Transverse colon (tissue), 4 donors: Measurements from ENCODE around the gene GPBP1. TPM values are rescaled to one million over a fixed set of nuclear protein-coding genes. Genes with fewer than 3 reads are reported as not detected.
"Not testable (repeated sequence)": the region's sequence is repeated elsewhere in the genome, so short reads cannot be mapped to it uniquely, and the experiment has no call there.

ENCODE experiments used
- DNase-seq: peaks from one replicate; pipeline ENCODE4 v3.0.0-alpha.2; 2019
- H3K27ac ChIP-seq, 4 donors: fragments of 200-600 bp; sonication (generic); 2 replicates each; pipeline ENCODE4 v1.5.1; 2016 to 2018; ENCODE audit warnings: inconsistent platforms in 4 of 4
- H3K27me3 ChIP-seq: fragments of 200-600 bp; sonication (generic); 2 replicates; pipeline ENCODE4 v1.5.1; 2017; ENCODE audit warnings: inconsistent platforms
- H3K36me3 ChIP-seq, 4 donors: fragments of 200-600 bp; sonication (generic); 2 replicates each; pipeline ENCODE4 v1.5.1; 2017 to 2019; ENCODE audit warnings: inconsistent platforms in 4 of 4
- H3K4me1 ChIP-seq, 4 donors: fragments of 200-600 bp; sonication (generic); 2 replicates each; pipeline ENCODE4 v1.5.1; 2017 to 2020; ENCODE audit warnings: inconsistent platforms in 4 of 4
- H3K4me3 ChIP-seq, 4 donors: fragments of 200-600 bp; sonication (generic); 1 replicate in 1 of 4; 2 replicates in 3 of 4; pipeline versions ENCODE4 v1.5.1 to v1.6.1; 2017 to 2019; ENCODE audit warnings: inconsistent platforms in 4 of 4
- H3K9me3 ChIP-seq, 2 donors: fragments of 200-600 bp; sonication (generic); 2 replicates each; pipeline ENCODE4 v1.5.1; 2017 to 2019; ENCODE audit warnings: inconsistent platforms in 2 of 2
- EP300 ChIP-seq: sonication (generic); formaldehyde crosslinking; IDR thresholded peaks from one replicate; pipeline ENCODE4 v1.6.1; 2017; ENCODE audit warnings: antibody characterized with exemption, low read depth
- POLR2A ChIP-seq: fragments of 450-650 bp; IDR thresholded peaks from one replicate; pipeline ENCODE4 v1.6.1; 2016; ENCODE audit warnings: antibody characterized with exemption, mild to moderate bottlenecking, moderate library complexity
- POLR2AphosphoS5 ChIP-seq, 3 donors: sonication (generic); formaldehyde crosslinking; IDR thresholded peaks; one replicate each; pipeline ENCODE4 v1.6.1; 2016; ENCODE audit warnings: antibody characterized with exemption in 3 of 3
- WGBS, 2 donors: methylation state at CpG; one replicate each; pipeline ENCODE4 v1.1.5; 2018; ENCODE audit warnings: low coverage in 1 of 2; 5-methylcytosine and 5-hydroxymethylcytosine counted together
- in situ Hi-C, 4 donors: fragments of 200-750 bp; cut with MboI; loops; one replicate each; pipeline versions ENCODE4 v1.15.0 to v1.15.1; 2017; ENCODE audit warnings: low sequenced_read_pairs in 3 of 4, low pct_ligation_motif_present in 1 of 4, low pct_unique_long_range_greater_than_20kb in 1 of 4
- intact Hi-C: fragments of 100-400 bp; cut with DNase I; formaldehyde crosslinking; loops from one replicate; pipeline ENCODE4 v1.15.1; 2023; ENCODE audit warnings: low total_unique reads
- total RNA-seq, 4 donors: library from RNA; depleted of rRNA; stranded (reverse); fragments of >200 nt; gene quantifications; one replicate each; pipeline ENCODE4 v1.1.0, GENCODE V29; 2016
- TF ChIP-seq, protein P1 (sequence below), 5 experiments: fragments of 200-600 bp in 3 of 5; fragments of 450-650 bp in 2 of 5; sonication (generic) in 3 of 5; IDR thresholded peaks; 1 replicate in 2 of 5; 2 replicates in 3 of 5; pipeline ENCODE4 v1.5.1; 2016 to 2017; ENCODE audit warnings: antibody characterized with exemption in 5 of 5, inconsistent platforms in 3 of 5, mild to moderate bottlenecking in 2 of 5, moderate library complexity in 1 of 5

Gene GPBP1
- total RNA-seq, 4 donors from 2014 or later = 36.7 to 95.1 (median 75.6) TPM

DNA sequence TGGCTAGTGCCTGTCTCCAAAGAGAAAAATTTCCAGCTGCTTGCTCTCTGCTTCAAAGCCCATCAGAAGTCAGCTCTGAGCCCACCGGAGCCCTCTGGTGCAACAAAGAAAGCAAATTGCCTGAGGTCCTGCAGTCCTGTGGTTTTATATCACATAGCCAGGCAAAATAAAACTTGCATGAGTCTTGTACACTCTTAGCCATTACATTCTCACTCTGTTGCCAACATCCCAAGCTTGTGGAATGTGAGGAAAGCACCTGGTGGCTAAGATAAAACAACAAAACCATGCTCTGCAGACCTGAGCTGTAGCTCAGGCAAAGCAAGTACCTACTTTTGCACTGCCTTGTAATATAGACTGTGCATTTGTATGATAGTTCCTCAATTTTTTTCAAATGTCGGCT, 133.7 kb downstream of the GPBP1 start:
- intact Hi-C loops (loop anchor here (10.0 kb wide), 1 partner anchor 467 kb away; no protein-coding TSS in a partner anchor), in situ Hi-C loops (loop anchor here in 2 of 4 donors (10.0 to 25.0 kb wide), 2 partner anchors 480 to 1147 kb away; no protein-coding TSS in a partner anchor)
- H3K27me3 ChIP-seq = no peaks in the 10 kb centered on the region
- no peaks in the 10 kb centered on the region for H3K36me3 ChIP-seq
- no peak for DNase-seq
- 80 to 83% methylated on average over 1 to 2 of the region's 2 CpGs for whole genome bisulfite sequencing, 2 donors
- no peaks in the 10 kb centered on the region for H3K4me1 ChIP-seq
- TF ChIP-seq, protein P1, sequence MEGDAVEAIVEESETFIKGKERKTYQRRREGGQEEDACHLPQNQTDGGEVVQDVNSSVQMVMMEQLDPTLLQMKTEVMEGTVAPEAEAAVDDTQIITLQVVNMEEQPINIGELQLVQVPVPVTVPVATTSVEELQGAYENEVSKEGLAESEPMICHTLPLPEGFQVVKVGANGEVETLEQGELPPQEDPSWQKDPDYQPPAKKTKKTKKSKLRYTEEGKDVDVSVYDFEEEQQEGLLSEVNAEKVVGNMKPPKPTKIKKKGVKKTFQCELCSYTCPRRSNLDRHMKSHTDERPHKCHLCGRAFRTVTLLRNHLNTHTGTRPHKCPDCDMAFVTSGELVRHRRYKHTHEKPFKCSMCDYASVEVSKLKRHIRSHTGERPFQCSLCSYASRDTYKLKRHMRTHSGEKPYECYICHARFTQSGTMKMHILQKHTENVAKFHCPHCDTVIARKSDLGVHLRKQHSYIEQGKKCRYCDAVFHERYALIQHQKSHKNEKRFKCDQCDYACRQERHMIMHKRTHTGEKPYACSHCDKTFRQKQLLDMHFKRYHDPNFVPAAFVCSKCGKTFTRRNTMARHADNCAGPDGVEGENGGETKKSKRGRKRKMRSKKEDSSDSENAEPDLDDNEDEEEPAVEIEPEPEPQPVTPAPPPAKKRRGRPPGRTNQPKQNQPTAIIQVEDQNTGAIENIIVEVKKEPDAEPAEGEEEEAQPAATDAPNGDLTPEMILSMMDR (IDR thresholded peaks at IDR 0.05) = no peak
- TF ChIP-seq POLR2AphosphoS5 (IDR thresholded peaks at IDR 0.05) (no peak), EP300 (no peak), POLR2A (no peak)
- peaks cover 0 to 9% of the 10 kb centered on the region in 2 donors for H3K9me3 ChIP-seq
- no peak overlapping the region for H3K27ac ChIP-seq
- no peak overlapping the region for H3K4me3 ChIP-seq

DNA sequence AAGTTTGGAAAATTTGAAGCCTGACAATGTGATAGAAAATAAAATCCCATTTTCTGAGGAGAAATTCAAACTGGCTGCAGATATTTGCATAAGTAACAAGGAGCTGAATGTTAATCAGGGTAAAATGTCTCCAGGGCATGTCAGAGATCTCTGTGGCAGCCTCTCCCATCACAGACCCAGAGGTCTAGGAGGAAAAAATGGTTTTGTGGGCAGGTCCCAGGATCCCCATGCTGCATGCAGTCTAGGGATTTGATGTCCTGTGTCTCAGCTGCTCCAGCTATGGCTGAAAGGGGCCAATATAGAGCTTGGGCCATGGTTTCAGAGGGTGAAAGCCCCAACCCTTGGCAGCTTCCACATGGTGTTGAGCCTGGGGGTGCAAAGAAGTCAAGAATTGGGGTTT, 135.2 kb downstream of the GPBP1 start:
- intact Hi-C loops (loop anchor here (10.0 kb wide), 1 partner anchor 466 kb away; no protein-coding TSS in a partner anchor), in situ Hi-C loops (loop anchor here in 2 of 4 donors (10.0 to 25.0 kb wide), 2 partner anchors 478 to 1146 kb away; no protein-coding TSS in a partner anchor)
- not testable (repeated sequence) for H3K36me3 ChIP-seq, H3K4me1 ChIP-seq, H3K9me3 ChIP-seq, H3K27me3 ChIP-seq, H3K4me3 ChIP-seq, DNase-seq, H3K27ac ChIP-seq

DNA sequence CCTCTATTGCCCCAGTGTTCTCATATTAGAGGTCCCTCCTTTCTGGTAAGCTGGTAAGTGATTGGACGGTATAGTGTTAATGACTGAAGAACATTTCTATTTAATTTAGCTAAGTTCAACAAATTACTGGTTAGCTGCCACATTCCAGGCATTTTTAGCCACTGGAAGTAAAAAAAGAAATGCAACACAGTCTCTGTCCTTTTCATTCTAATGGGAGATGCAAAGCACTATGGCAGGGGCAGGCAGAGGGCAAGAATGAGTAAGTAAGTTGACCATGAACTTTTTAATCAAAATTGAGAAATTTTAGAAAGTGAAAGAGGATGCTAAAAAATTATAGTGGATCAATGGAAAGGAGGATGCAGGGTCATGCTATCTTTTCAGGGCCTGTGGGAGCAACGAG, 137.4 kb downstream of the GPBP1 start:
- Histone ChIP-seq H3K4me1 (no peaks in the 10 kb centered on the region), H3K27me3 (no peaks in the 10 kb centered on the region), H3K4me3 (no peak overlapping the region), H3K27ac (no peak overlapping the region), H3K9me3 (peaks cover 0 to 8% of the 10 kb centered on the region in 2 donors), H3K36me3 (no peaks in the 10 kb centered on the region)
- DNase-seq = no peak
- 69 to 85% methylated on average over 1 to 2 of the region's 2 CpGs for WGBS, 2 donors
- intact Hi-C loops = no loop called here
- in situ Hi-C loops = loop anchor here in 1 of 4 donors (25.0 kb wide), 1 partner anchor 476 kb away; no protein-coding TSS in a partner anchor
- TF ChIP-seq POLR2AphosphoS5 (IDR thresholded peaks at IDR 0.05) (no peak), EP300 (no peak), POLR2A (no peak)
- TF ChIP-seq, protein P1 (IDR thresholded peaks at IDR 0.05) = no peak

DNA sequence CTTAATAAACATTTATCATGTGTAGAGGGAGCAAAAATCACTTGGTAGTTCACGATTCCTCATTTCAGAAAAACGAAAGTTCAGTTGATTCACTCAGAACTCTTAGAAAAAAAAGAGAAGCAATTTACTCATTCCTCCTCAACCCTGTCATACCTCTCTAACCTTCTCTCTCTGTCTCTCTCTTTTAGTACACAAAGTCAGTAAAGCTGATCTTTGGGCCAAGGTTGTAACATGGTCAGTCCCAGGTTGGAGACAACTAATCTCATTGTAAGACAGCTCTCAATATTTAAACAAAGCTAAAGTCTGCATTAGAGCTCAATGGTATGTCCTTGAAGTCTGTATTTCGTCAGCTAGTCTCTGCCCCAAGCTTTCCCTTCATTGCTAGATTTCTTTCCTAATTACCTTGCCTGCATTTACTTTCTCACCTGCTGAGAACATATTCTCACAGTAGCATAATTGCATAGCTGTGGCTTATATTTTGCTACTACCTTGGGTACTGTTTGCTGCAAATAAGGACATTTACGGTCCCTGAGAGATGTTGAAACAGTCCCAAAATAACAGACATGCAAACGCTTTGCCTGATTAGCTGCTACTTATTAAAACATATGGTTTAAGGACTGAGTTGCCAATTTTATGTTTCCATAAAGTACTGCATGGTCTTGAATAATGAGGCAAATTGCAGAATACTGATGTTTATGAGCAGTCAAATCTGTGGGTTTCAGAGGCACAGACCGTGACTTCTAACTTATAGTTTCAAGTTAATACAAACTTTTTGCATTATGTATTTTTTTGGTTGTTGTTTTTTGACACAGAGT, 138.3 kb downstream of the GPBP1 start:
- 68 to 74% methylated on average over 4 to 6 of the region's 6 CpGs for WGBS, 2 donors
- Histone ChIP-seq H3K27ac (no peak overlapping the region), H3K4me3 (no peak overlapping the region), H3K4me1 (no peaks in the 10 kb centered on the region), H3K9me3 (no peaks in the 10 kb centered on the region), H3K36me3 (no peaks in the 10 kb centered on the region), H3K27me3 (no peaks in the 10 kb centered on the region)
- DNase-seq = no peak
- intact Hi-C loops (no loop called here), in situ Hi-C loops (loop anchor here in 1 of 4 donors (25.0 kb wide), 1 partner anchor 475 kb away; no protein-coding TSS in a partner anchor)
- TF ChIP-seq POLR2AphosphoS5 (IDR thresholded peaks at IDR 0.05) (no peak), POLR2A (no peak)
- TF ChIP-seq, protein P1 (IDR thresholded peaks at IDR 0.05) = no peak
